ENCODE results near the gene MAN1A1. TPM values are rescaled to one million over a fixed set of nuclear protein-coding genes. Genes with fewer than 3 reads are reported as not detected.

The MAN1A1 gene
- total RNA-seq, 1 experiment from 2014 or later, result 6.8 TPM

DNA sequence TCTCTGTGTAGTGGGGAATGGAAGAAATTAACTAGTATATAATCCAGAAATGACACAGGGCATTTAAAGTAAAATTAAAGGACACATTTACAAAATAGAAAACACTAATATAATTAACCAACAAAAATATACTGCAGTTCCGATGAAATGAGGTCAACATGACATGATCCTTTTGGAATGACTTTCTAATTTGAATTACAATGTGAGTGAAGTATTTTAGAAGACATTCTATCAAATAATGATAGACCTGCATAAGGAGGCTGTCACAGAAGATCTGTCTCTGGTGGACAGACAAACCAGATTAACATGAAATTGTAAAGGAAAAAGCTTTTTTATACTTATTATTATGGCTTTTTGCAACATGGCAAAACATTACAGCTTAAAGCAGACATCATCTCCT is 170.5 kb downstream of the MAN1A1 start:
- ChIA-PET POLR2A (no interaction called here), CTCF (no interaction called here)
- Mint-ChIP-seq H3K4me1 (peaks cover 4% of the 10 kb centered on the region; the same call in 1 of the 2 replicates), H3K36me3 (no peaks in the 10 kb centered on the region), H3K4me3 (no peak overlapping the region), H3K27me3 (ENCODE audit: low read depth) (no peaks in the 10 kb centered on the region), H3K27ac (no peak overlapping the region), H3K9me3 (no peaks in the 10 kb centered on the region)
- DNase-seq (ENCODE audit: low spot score) (no peak), ATAC-seq (no peak)
- no peak for TF ChIP-seq FOXP1 (CRISPR knock-in tag; IDR thresholded peaks at IDR 0.05; ENCODE audit: borderline replicate concordance)

DNA sequence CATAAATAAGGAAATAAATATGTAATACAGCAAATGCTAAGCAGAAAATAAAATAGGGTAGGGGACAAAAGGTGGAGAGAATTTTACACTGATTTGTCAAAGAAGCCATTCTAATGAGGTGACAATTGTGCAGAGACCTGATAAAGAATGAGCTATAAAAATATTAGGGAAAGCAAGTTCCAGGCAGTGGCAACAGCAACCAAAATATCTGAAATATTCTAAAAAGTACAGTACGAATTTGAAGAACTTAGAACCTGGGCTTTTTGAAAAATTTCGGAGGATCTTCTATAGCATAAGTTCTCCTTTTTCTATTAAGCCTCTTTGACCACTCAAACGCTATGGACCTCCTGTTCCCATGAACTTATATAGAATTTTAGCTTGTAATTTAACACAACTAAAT is 173.1 kb downstream of the MAN1A1 start:
- ChIA-PET POLR2A (no interaction called here), CTCF (no interaction called here)
- no peaks in the 10 kb centered on the region for H3K9me3 Mint-ChIP-seq
- H3K27ac Mint-ChIP-seq, result no peak overlapping the region; the same call in 1 of the 2 replicates
- no peaks in the 10 kb centered on the region for H3K36me3 Mint-ChIP-seq
- ATAC-seq, result no peak
- no peak for TF ChIP-seq RORB (CRISPR knock-in tag; IDR thresholded peaks at IDR 0.05)
- TF ChIP-seq, protein P1, sequence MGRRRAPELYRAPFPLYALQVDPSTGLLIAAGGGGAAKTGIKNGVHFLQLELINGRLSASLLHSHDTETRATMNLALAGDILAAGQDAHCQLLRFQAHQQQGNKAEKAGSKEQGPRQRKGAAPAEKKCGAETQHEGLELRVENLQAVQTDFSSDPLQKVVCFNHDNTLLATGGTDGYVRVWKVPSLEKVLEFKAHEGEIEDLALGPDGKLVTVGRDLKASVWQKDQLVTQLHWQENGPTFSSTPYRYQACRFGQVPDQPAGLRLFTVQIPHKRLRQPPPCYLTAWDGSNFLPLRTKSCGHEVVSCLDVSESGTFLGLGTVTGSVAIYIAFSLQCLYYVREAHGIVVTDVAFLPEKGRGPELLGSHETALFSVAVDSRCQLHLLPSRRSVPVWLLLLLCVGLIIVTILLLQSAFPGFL (CRISPR knock-in tag; IDR thresholded peaks at IDR 0.05; ENCODE audit: borderline replicate concordance), result no peak
- DNase-seq (ENCODE audit: low spot score), result no peak
- no peak overlapping the region for H3K4me3 Mint-ChIP-seq
- no peaks in the 10 kb centered on the region for H3K27me3 Mint-ChIP-seq (ENCODE audit: low read depth)
- peaks cover 8% of the 10 kb centered on the region; the same call in 1 of the 2 replicates for H3K4me1 Mint-ChIP-seq

DNA sequence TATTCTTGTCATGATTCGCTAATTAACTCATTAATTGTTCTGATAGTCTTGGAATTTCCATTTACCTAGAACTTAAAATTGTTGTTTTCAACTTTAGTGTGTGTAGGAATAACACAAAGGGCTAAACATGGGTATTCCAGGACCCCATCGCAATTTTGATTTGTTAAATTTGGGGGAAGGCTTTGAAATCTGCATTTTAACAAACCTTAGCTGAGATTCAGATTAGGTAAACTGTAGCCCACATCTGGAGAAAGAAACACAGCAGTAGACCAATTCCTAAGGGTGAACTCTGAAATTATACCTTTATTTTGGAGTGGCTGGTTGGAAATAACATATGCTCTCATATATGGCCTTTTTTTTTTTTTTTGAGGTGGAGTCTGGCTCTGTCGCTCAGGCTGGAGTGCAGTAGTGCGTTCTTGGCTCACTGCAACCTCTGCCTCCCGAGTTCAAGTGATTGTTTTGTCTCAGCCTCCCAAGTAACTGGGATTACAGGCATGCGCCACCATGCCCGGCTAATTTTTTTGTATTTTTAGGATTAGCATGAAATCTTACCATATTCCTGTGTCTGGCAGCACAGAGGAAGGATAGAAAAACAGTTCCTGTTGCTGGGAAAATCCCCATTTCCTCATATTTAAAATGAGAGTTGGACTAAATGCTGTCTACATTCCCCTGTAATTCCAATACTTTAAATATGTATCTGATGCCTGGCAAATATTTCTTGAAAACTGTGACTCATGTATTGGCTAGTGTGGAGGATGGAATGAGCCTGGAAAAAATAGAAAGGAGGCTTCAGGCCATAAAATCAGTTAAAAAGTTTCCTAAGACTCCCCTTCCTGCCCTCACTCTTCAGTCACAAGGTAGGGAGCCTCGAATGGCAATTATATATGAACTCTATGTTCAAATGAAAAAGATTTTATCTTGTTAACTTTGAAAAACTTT is 174.4 kb downstream of the MAN1A1 start:
- Mint-ChIP-seq H3K4me3 (no peak overlapping the region), H3K4me1 (peaks cover 8% of the 10 kb centered on the region; the same call in 1 of the 2 replicates), H3K9me3 (no peaks in the 10 kb centered on the region), H3K27ac (no peak overlapping the region), H3K36me3 (no peaks in the 10 kb centered on the region), H3K27me3 (ENCODE audit: low read depth) (no peaks in the 10 kb centered on the region)
- ATAC-seq (no peak), DNase-seq (ENCODE audit: low spot score) (no peak)
- ChIA-PET CTCF (no interaction called here), POLR2A (no interaction called here)
- TF ChIP-seq OVOL2 (CRISPR knock-in tag; IDR thresholded peaks at IDR 0.05; ENCODE audit: borderline replicate concordance), result no peak
- TF ChIP-seq JAZF1 (CRISPR knock-in tag; IDR thresholded peaks at IDR 0.05), result no peak
- TF ChIP-seq, protein P2, sequence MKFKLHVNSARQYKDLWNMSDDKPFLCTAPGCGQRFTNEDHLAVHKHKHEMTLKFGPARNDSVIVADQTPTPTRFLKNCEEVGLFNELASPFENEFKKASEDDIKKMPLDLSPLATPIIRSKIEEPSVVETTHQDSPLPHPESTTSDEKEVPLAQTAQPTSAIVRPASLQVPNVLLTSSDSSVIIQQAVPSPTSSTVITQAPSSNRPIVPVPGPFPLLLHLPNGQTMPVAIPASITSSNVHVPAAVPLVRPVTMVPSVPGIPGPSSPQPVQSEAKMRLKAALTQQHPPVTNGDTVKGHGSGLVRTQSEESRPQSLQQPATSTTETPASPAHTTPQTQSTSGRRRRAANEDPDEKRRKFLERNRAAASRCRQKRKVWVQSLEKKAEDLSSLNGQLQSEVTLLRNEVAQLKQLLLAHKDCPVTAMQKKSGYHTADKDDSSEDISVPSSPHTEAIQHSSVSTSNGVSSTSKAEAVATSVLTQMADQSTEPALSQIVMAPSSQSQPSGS (CRISPR knock-in tag; IDR thresholded peaks at IDR 0.05; ENCODE audit: borderline replicate concordance, low read depth), result no peak
- TF ChIP-seq, protein P3, sequence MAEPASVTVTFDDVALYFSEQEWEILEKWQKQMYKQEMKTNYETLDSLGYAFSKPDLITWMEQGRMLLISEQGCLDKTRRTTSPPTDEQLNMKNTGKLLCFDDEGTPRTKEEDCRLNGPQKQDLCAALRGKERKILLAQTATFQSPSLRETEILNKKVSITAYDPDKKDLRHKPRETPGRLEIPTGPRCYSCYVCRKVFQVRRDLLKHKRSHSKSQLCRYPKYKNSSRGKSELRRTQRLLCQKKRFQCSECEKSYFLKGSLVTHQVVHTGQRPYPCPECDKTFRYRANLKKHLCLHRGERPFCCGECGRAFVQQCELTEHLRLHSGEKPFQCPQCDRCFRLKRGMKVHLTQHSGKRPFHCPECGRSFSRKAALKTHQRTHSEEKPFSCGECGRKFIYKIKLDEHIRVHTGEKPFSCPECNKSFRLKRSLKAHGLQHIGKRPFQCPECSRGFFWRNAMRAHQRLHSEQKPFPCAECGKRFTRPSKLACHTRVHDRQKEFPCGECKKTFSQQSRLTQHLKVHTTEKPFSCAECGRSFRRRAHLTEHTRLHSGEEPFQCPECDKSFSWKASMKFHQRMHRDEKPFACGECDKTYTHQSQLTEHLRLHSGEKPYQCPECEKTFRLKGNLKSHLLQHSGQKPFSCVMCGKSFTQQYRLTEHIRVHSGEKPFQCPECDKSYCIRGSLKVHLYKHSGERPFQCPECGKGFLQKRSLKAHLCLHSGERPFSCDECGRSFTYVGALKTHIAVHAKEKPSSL (CRISPR knock-in tag; conservative IDR thresholded peaks at IDR 0.05), result no peak
- TF ChIP-seq IRF2 (CRISPR knock-in tag; IDR thresholded peaks at IDR 0.05; ENCODE audit: borderline replicate concordance, low read depth), result no peak

DNA sequence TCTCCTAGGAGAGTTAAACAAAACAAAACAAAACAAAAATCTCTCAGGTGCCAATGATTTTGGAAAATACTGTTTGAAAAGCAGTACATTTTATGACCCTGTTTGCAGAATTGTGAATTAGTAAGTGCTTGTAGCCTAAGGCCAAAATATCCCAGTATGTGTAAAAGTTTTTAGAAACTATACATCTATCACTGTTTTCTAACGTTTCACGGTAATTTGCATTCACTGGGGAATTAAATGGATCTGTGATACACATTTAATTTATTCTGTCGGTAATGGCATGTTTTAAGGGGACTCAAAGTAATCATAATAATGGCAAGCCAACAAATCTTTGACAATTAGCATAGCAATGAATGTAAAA is 175.5 kb downstream of the MAN1A1 start:
- Mint-ChIP-seq H3K27ac (no peak overlapping the region), H3K27me3 (ENCODE audit: low read depth) (no peaks in the 10 kb centered on the region), H3K36me3 (no peaks in the 10 kb centered on the region), H3K4me3 (no peak overlapping the region), H3K9me3 (no peaks in the 10 kb centered on the region), H3K4me1 (peaks cover 8% of the 10 kb centered on the region; the same call in 1 of the 2 replicates)
- ATAC-seq, result no peak
- DNase-seq (ENCODE audit: low spot score), result no peak
- ChIA-PET CTCF (no interaction called here), POLR2A (no interaction called here)
- TF ChIP-seq, protein P1 (CRISPR knock-in tag; IDR thresholded peaks at IDR 0.05; ENCODE audit: borderline replicate concordance), result no peak
- TF ChIP-seq, protein P4, sequence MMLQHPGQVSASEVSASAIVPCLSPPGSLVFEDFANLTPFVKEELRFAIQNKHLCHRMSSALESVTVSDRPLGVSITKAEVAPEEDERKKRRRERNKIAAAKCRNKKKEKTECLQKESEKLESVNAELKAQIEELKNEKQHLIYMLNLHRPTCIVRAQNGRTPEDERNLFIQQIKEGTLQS (CRISPR knock-in tag; conservative IDR thresholded peaks at IDR 0.05), result no peak
- no peak for TF ChIP-seq IRF2 (CRISPR knock-in tag; IDR thresholded peaks at IDR 0.05; ENCODE audit: borderline replicate concordance, low read depth)
- no peak for TF ChIP-seq ATF1 (CRISPR knock-in tag; IDR thresholded peaks at IDR 0.05)
- no peak for TF ChIP-seq ETV6 (CRISPR knock-in tag; IDR thresholded peaks at IDR 0.05)
- no peak for TF ChIP-seq PRRX2 (CRISPR knock-in tag; IDR thresholded peaks at IDR 0.05)
- TF ChIP-seq, protein P5, sequence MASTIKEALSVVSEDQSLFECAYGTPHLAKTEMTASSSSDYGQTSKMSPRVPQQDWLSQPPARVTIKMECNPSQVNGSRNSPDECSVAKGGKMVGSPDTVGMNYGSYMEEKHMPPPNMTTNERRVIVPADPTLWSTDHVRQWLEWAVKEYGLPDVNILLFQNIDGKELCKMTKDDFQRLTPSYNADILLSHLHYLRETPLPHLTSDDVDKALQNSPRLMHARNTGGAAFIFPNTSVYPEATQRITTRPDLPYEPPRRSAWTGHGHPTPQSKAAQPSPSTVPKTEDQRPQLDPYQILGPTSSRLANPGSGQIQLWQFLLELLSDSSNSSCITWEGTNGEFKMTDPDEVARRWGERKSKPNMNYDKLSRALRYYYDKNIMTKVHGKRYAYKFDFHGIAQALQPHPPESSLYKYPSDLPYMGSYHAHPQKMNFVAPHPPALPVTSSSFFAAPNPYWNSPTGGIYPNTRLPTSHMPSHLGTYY (CRISPR knock-in tag; IDR thresholded peaks at IDR 0.05), result no peak
- TF ChIP-seq FOXJ3 (CRISPR knock-in tag; IDR thresholded peaks at IDR 0.05; ENCODE audit: borderline replicate concordance), result no peak
- TF ChIP-seq ZNF232 (CRISPR knock-in tag; IDR thresholded peaks at IDR 0.05), result no peak
